Endodermal cell (in vitro differentiated cells): ENCODE measurements around the gene MFSD11. TPM values are rescaled to one million over a fixed set of nuclear protein-coding genes. Genes with fewer than 3 reads are reported as not detected.

Experiments
- DNase-seq: peaks from one replicate; pipeline ENCODE4 v3.0.0-alpha.2; 2017
- H3K27ac ChIP-seq: 2 replicates; pipeline ENCODE4 v1.5.1; 2013; ENCODE audit warnings: mild to moderate bottlenecking, low read depth, low read length, moderate library complexity
- H3K27me3 ChIP-seq: 2 replicates; pipeline ENCODE4 v1.6.1; 2013; ENCODE audit warnings: mild to moderate bottlenecking, low read length, moderate library complexity; ENCODE audit not compliant: insufficient read depth, control insufficient read depth, poor library complexity, severe bottlenecking
- H3K36me3 ChIP-seq: 2 replicates; pipeline ENCODE4 v1.7.0; 2013; ENCODE audit warnings: mild to moderate bottlenecking, low read length, moderate library complexity; ENCODE audit not compliant: control insufficient read depth, insufficient read depth
- H3K4me1 ChIP-seq: one replicate; pipeline ENCODE4 v1.7.0; 2013; ENCODE audit warnings: low read length; ENCODE audit not compliant: control insufficient read depth, insufficient read depth
- H3K4me3 ChIP-seq: 2 replicates; pipeline ENCODE4 v1.5.1; 2013; ENCODE audit warnings: mild to moderate bottlenecking, low read length, moderate library complexity
- H3K9ac ChIP-seq: 2 replicates; pipeline ENCODE4 v1.6.1; 2013; ENCODE audit warnings: mild to moderate bottlenecking, low read length, moderate library complexity; ENCODE audit not compliant: poor library complexity, severe bottlenecking; ENCODE audit errors: extremely low read depth
- H3K9me3 ChIP-seq: 2 replicates; pipeline ENCODE4 v1.6.1; 2013; ENCODE audit warnings: mild to moderate bottlenecking, low read length, moderate library complexity; ENCODE audit not compliant: control insufficient read depth
- H3K27ac Mint-ChIP-seq: 2 replicates; pipeline ENCODE4 v1.8.0; 2020; ENCODE audit warnings: mixed read lengths
- H3K27me3 Mint-ChIP-seq: 2 replicates; pipeline ENCODE4 v1.8.0; 2021; ENCODE audit warnings: mild to moderate bottlenecking, mixed read lengths; ENCODE audit not compliant: insufficient read depth
- H3K36me3 Mint-ChIP-seq: 2 replicates; pipeline ENCODE4 v1.8.0; 2020; ENCODE audit warnings: low read depth, mixed read lengths
- H3K4me1 Mint-ChIP-seq: 2 replicates; pipeline ENCODE4 v1.8.0; 2020; ENCODE audit warnings: mixed read lengths
- H3K4me3 Mint-ChIP-seq: 2 replicates; pipeline ENCODE4 v1.8.0; 2020; ENCODE audit warnings: mild to moderate bottlenecking, moderate library complexity, mixed read lengths
- H3K9me3 Mint-ChIP-seq: 2 replicates; pipeline ENCODE4 v1.8.0; 2020; ENCODE audit warnings: mild to moderate bottlenecking, mixed read lengths
- CTCF ChIP-seq: fragments of 200-600 bp; sonication (generic); conservative IDR thresholded peaks from 2 replicates; pipeline ENCODE4 v1.5.0; 2021; ENCODE audit warnings: antibody characterized with exemption, mild to moderate bottlenecking
- WGBS, 2 experiments: methylation state at CpG; one replicate each; pipeline versions ENCODE4 v1.1.5 to v1.1.7; 2013; ENCODE audit warnings: missing lambda C conversion rate in 2 of 2, mixed read lengths in 1 of 2; ENCODE audit not compliant: insufficient coverage in 1 of 2, insufficient read length in 1 of 2; 5-methylcytosine and 5-hydroxymethylcytosine counted together
- total RNA-seq, 2 donors: library from RNA; stranded (reverse); fragmentation: NEBNext Ultra II Directional in 1 of 2; extraction: Animal tissue kit (Norgen Biotek cat#: 25700) in 1 of 2; gene quantifications; 2 replicates in 1 of 2; 3 replicates in 1 of 2; pipeline ENCODE4 v1.2.1, GENCODE V29; 2021

Gene MFSD11
- total RNA-seq, 2 donors from 2014 or later = 29.3 to 33.3 TPM

DNA sequence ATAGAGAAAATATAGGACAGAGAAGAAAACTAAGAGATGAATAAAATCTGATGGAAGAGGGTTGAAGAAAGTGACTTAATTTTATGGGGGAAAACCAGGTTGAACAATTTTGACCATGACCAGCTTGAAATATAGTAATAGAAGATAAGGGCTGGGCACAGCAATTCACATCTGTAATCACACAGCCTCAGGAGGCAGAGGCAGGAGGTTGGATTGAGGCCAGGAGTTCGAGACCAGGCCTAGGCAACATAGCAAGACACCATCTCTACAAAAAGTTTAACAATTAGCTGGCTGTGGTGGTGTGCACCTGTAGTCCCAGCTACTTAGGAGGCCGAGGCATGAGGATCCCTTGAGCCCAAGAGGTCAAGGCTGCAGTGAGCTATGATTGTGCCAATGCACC, 35.8 kb upstream of the MFSD11 start:
- Histone ChIP-seq H3K9ac (no peak overlapping the region), H3K4me1 (peaks cover 6% of the 10 kb centered on the region), H3K36me3 (no peaks in the 10 kb centered on the region), H3K4me3 (no peak overlapping the region), H3K27me3 (no peaks in the 10 kb centered on the region), H3K27ac (no peak overlapping the region), H3K9me3 (peaks cover 4% of the 10 kb centered on the region)
- DNase-seq = no peak
- no peaks in the 10 kb centered on the region for H3K36me3 Mint-ChIP-seq
- peak overlapping the region; percentile 50 for H3K27ac Mint-ChIP-seq
- no peaks in the 10 kb centered on the region for H3K27me3 Mint-ChIP-seq
- H3K4me1 Mint-ChIP-seq = peaks cover 26% of the 10 kb centered on the region
- no peak overlapping the region for H3K4me3 Mint-ChIP-seq
- WGBS, 2 experiments = 0% methylated on average over 1 of the region's 2 CpGs; no CpG with 5 or more reads in 1 of the 2 experiments
- H3K9me3 Mint-ChIP-seq = no peaks in the 10 kb centered on the region
- no peak for TF ChIP-seq CTCF

DNA sequence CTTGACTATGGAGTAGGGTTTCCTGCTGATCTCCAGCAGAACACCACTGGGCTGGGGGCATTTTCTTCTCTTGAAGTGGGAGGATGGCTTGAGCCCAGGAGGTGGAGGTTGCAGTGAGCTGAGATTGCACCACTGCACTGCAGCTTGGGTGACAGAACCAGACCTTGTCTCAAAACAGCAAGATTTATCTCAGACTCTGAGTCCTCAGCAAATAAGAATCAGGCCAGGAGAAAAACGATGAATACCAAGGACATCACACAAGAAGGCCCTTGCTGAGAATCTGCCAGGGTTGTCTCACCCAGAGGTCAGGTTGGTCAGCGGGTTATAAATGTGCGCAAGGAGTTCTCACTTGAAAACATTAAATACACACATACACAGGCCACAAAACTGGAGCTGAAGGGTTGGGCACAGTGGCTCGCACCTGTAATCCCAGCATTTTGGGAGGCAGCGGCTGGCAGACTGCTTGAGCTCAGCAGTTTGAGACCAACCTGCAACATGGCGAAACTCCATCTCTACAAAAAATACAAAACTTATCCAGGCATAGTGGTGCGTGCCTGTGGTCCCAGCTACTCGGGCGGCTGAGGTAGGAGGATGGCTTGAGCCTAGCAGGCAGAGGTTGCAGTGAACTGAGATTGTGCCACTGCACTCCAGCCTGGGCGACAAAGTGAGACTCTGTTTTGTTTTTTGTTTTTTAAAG, 34.8 kb upstream of the MFSD11 start:
- no peaks in the 10 kb centered on the region for H3K36me3 ChIP-seq
- H3K9ac ChIP-seq = no peak overlapping the region
- Mint-ChIP-seq H3K27me3 (no peaks in the 10 kb centered on the region), H3K9me3 (no peaks in the 10 kb centered on the region), H3K4me3 (no peak overlapping the region), H3K4me1 (peaks cover 22% of the 10 kb centered on the region), H3K36me3 (peaks cover 2% of the 10 kb centered on the region), H3K27ac (no peak overlapping the region)
- H3K9me3 ChIP-seq = peaks cover 4% of the 10 kb centered on the region
- no peak overlapping the region for H3K4me3 ChIP-seq
- H3K4me1 ChIP-seq = no peaks in the 10 kb centered on the region
- TF ChIP-seq CTCF = no peak
- no peaks in the 10 kb centered on the region for H3K27me3 ChIP-seq
- DNase-seq = no peak
- H3K27ac ChIP-seq = no peak overlapping the region
- 97 to 100% methylated on average over 8 to 10 of the region's 10 CpGs for WGBS, 2 experiments

- Mint-ChIP-seq H3K4me3 (no peak overlapping the region), H3K36me3 (peaks cover 2% of the 10 kb centered on the region), H3K9me3 (no peaks in the 10 kb centered on the region), H3K27ac (no peak overlapping the region), H3K27me3 (peaks cover 7% of the 10 kb centered on the region), H3K4me1 (peaks cover 40% of the 10 kb centered on the region)
- Histone ChIP-seq H3K9ac (no peak overlapping the region), H3K36me3 (no peaks in the 10 kb centered on the region), H3K27me3 (no peaks in the 10 kb centered on the region), H3K9me3 (peaks cover 4% of the 10 kb centered on the region), H3K27ac (no peak overlapping the region), H3K4me1 (peaks cover 12% of the 10 kb centered on the region), H3K4me3 (no peak overlapping the region)
- no peak for TF ChIP-seq CTCF
- 93% methylated on average over 3 to 4 of the region's 4 CpGs for WGBS, 2 experiments
- DNase-seq = peak; percentile 37
These were observed 33.1 kb upstream of the MFSD11 start for GRCh38 chr17:76704805-76705204.
